GM21526 (cell line): ENCODE measurements around the gene SHB.
A peak's percentile ranks its signal among the peaks of the same experiment; 100 is the strongest.

ENCODE experiments used
- ATAC-seq: cut with Tn5 transposase; IDR thresholded peaks from one replicate; pipeline ENCODE4 v1.9.1; 2021; ENCODE audit warnings: moderate library complexity; ENCODE audit not compliant: unreplicated experiment, low FRiP score

The SHB gene

GRCh38 chr9:38010918-38011704 is 57.9 kb downstream of the SHB start:
- ATAC-seq, result no peak

GRCh38 chr9:38009990-38010389 is 59.0 kb downstream of the SHB start:
- no peak for ATAC-seq

DNA sequence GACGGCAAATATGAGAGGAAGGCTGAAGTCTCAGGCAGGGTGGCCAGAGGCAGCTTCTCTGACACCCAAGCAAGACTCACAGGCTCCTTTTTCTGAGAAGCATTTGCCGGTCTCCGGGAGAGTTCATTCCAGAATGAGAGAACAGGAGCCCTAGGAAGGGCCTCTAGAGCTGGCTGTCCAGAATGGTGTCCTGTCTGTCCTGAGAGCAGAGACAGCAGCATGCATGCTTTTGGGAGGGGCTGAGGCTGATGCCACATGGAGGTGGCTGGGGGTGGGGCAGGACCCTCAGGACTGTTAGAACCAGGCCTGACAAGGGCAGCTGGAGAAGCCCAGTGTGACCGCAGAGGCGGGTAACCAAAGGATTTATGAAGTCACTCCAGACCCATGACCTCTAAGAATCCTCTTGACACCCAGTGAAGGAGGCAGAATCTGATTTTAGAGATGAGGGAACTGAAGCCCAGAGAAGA is 60.0 kb downstream of the SHB start:
- ATAC-seq, result no peak

- peak; percentile 79 for ATAC-seq
These were observed 60.6 kb downstream of the SHB start for GRCh38 chr9:38008168-38009034.

DNA sequence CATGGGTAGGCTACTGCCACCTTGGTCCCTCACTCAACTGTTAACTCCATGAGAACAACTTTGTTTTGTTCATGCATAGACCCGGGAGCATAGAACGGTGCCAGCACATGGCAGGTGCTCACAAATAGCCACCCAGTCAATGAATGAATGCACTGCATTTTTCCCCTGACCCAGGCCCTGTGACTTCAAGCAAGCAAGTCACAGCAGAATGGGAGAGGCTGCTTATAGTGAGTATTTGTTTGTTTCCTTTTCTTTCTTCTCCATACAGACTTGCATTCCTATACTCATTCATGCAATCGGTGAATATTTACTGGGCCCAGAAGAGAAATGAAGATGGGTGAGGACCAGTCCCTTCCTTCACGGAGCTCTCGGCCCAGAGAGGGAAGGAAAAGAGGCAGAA is 62.0 kb downstream of the SHB start:
- no peak for ATAC-seq

- no peak for ATAC-seq
These were observed 62.9 kb downstream of the SHB start for GRCh38 chr9:38006163-38006562.

- ATAC-seq, result no peak
These were observed 64.0 kb downstream of the SHB start for GRCh38 chr9:38004809-38005560.

DNA sequence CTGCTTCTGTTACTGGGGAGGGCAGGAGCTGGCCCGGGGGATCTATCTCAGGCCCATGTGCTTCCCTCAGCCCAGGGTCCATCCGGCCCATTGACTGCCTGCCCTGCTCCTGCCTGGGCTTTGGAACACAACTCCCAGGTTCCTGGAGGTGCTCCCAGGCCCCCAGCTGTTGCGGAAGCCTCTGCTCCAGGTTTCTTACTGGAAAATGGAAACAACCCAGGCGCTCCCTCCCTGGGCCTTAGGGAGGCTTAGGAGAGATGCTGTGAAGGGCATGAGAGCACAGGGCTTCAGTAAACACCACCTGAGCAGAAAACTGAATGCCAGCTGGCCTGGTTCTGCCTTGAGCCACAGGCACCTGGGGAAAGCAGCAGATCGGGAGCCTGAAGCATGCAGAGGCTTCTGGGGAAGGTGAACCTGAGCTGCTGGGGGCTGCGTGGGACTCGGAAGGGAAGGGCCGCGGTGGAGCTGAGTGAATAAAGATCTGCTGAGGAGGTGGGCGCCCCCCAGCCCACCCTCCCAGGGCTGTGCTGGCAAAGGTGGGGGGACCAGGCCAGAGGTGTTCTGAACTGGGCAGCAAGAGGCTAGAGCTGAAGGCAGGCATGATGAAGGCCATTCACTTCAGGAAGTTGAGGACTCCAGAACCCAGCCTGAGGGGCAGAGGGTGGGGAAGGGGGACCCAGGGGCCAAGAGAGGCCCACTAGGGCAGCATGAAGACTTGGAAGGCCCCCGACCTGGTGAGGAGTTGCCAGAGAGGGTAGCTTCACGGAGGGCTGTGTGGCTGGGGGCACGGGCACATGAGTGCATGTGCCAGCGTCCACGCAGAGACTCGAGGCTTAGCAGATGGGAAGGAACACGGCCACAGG is 64.8 kb downstream of the SHB start:
- ATAC-seq, result no peak

GRCh38 chr9:38003230-38003629 is 65.8 kb downstream of the SHB start:
- no peak for ATAC-seq

GRCh38 chr9:38001430-38001829 is 67.6 kb downstream of the SHB start:
- ATAC-seq, result no peak

DNA sequence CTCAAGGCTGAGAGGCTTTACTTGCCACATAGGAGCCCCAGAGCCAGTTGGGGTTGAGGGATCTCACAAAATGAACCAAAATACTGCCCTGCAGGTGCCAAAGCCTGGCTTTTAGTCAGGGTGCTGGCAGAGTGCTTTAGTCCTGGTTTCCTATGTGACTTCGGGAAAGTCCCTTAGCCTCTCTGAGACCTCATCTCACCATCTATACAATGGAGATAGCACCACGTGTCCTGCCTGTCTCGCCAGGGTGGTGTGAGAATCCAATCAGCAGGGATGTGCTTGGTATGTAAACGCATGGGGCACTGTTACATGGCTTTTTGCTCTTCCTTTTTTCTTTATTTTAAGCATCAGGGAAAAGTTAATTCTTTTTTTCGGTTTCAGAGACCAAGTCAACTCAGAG is 68.3 kb downstream of the SHB start:
- no peak for ATAC-seq

- ATAC-seq, result no peak
These were observed 68.7 kb downstream of the SHB start for GRCh38 chr9:38000332-38000731.

GRCh38 chr9:37999588-38000189 is 69.3 kb downstream of the SHB start:
- ATAC-seq, result no peak

DNA sequence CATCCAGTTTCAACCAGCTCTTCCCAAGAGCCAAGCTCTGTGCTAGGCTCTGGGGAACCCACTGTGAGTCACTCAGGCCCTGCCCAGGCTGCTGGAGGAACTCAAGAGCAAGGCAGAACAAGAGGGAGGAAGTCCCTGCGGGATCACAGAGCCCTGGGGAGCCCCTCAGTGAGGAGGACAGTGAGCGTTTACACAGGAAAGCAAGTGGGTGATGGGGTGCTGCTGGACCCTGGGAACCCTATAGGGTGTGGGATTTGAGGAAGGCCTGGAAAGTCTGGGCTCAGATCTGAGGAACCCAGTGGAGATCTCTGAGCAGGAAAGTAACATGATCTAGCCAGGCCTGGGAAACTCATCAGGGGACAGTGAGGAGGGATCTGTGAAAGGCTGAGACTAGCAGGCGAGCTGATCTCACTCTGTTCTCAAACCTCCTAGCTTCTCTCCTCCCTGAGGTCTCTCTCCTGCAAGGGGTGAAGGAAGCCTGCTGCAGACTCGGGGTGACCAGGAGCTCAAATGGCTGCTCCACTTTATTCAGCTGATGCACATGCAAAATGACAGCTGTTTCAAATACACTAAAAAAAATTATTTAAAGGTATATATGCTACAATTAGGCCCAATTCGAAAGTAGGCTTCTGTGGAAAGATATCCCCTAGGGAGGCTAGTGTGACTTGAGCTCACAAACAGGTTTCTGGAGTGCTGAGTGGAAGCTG is 70.0 kb downstream of the SHB start:
- no peak for ATAC-seq

GRCh38 chr9:37997636-37998374 is 71.2 kb downstream of the SHB start:
- no peak for ATAC-seq

GRCh38 chr9:37996819-37997217 is 72.2 kb downstream of the SHB start:
- no peak for ATAC-seq

DNA sequence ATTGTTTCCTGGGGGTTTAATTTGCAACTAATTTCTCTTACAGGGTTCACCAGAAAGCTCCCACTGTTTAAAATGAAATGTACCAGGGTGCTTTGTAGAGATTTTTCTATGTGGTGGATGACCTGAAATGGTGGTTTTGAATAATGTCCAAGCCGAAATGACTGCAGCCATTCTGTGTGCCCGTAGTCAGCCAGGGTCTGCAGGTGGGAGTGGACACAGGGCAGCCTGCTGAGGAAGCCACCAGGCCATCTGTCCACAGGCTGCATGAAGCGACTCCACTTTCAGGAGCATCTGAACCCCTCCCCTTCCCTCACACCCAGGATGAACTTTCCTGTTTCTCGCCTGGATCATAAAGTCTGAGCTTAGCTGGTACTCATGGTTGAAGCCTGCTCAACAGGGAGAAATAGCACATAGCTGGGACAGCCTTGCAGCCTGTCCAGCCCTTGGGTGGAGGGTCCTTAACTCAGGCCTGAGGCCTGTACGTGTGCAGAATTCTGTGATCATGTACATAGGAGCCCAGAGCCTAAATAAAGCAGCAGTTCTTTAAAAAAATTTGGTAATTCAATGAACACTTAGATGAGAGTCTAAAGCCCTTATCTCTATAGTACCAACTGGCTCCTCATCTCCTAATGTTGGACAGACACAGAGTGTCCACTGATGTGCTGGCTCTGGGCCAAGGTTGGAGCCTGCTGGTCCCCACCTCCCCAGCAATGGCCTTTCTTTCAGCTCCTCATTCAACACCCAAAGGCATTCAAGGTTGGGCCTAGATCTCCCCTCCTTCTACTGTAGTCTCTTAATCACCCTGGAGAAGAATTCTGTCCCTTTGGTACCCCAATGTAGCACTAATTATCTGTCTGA is 72.8 kb downstream of the SHB start:
- ATAC-seq, result no peak
